Frontal cortex (tissue), 4 donors: ENCODE results near the gene GYS1. TPM values are rescaled to one million over a fixed set of nuclear protein-coding genes. Genes with fewer than 3 reads are reported as not detected.
"Not testable (repeated sequence)": the region's sequence is repeated elsewhere in the genome, so short reads cannot be mapped to it uniquely, and the experiment has no call there.

Experiments
- DNase-seq, 2 donors: peaks; one replicate each; pipeline ENCODE4 v3.0.0; 2012; ENCODE audit warnings: low spot score in 2 of 2
- FAIRE-seq: peaks from 2 replicates; lab custom pipeline; 2012; peaks lifted over from hg19 to GRCh38; lab: Jason Lieb, UNC
- small RNA-seq: library from RNA; depleted of rRNA; stranded (forward); fragments of <200 nt; gene quantifications from one replicate; pipeline ENCODE3, GENCODE V24; 2014
- total RNA-seq: library from RNA; depleted of rRNA; stranded (reverse); fragments of >200 nt; gene quantifications from one replicate; pipeline ENCODE4 v1.2.3, GENCODE V29; 2014
- donor health status: control.
- donor health status: control.
- donor health status: control.

GYS1 gene
- total RNA-seq, 1 donor from 2014 or later = 12.6 TPM

GRCh38 chr19:48919271-48919670, 73.8 kb downstream of the GYS1 start:
- DNase-seq, FAIRE-seq: not testable (repeated sequence)

GRCh38 chr19:48918801-48919247, 74.3 kb downstream of the GYS1 start:
- FAIRE-seq (no peak), DNase-seq (no peak)

Small RNA genes lying within 50 kb of the gene (small RNA-seq; reads per million reads assigned to genes)
- not detected for gene AC026803.1
- not detected for gene MIR6798

Other genes starting within 250 kb of the GYS1 start
- not detected for gene IZUMO1, start 246.4 kb downstream of the GYS1 start, total RNA-seq
- 0.82 TPM for gene FUT1, start 240.7 kb downstream of the GYS1 start, total RNA-seq
- not detected for gene FGF21, start 237.8 kb downstream of the GYS1 start, total RNA-seq
- 11.4 TPM for gene BCAT2, start 182.3 kb downstream of the GYS1 start, total RNA-seq
- 1.2 TPM for gene HSD17B14, start 156.8 kb downstream of the GYS1 start, total RNA-seq
- gene PLEKHA4, start 124.7 kb downstream of the GYS1 start, total RNA-seq = 1.6 TPM
- 23.6 TPM for gene PPP1R15A, start 120.9 kb downstream of the GYS1 start, total RNA-seq
- under 0.01 TPM for gene TULP2, start 94.6 kb downstream of the GYS1 start, total RNA-seq
- 39.5 TPM for gene NUCB1, start 93.0 kb downstream of the GYS1 start, total RNA-seq
- gene DHDH, start 59.6 kb downstream of the GYS1 start, total RNA-seq = not detected
- gene BAX, start 38.4 kb downstream of the GYS1 start, total RNA-seq = 9.4 TPM
- 713 TPM for gene FTL, start 28.0 kb downstream of the GYS1 start, total RNA-seq
- 121 TPM for gene RUVBL2, start 578 bp upstream of the GYS1 start, total RNA-seq
- gene LHB, start 23.8 kb upstream of the GYS1 start, total RNA-seq = not detected
- gene CGB3, start 31.0 kb upstream of the GYS1 start, total RNA-seq = not detected
- not detected for gene CGB2, start 38.6 kb upstream of the GYS1 start, total RNA-seq
- not detected for gene CGB1, start 43.6 kb upstream of the GYS1 start, total RNA-seq
- gene CGB5, start 50.5 kb upstream of the GYS1 start, total RNA-seq = not detected
- gene CGB8, start 55.8 kb upstream of the GYS1 start, total RNA-seq = not detected
- not detected for gene CGB7, start 64.4 kb upstream of the GYS1 start, total RNA-seq
- not detected for gene NTF4, start 71.5 kb upstream of the GYS1 start, total RNA-seq
- gene KCNA7, start 79.4 kb upstream of the GYS1 start, total RNA-seq = not detected
- 99.5 TPM for gene SNRNP70, start 92.1 kb upstream of the GYS1 start, total RNA-seq
- 31.0 TPM for gene LIN7B, start 121.1 kb upstream of the GYS1 start, total RNA-seq
- gene C19orf73, start 125.8 kb upstream of the GYS1 start, total RNA-seq = 1.2 TPM
- 47.7 TPM for gene PPFIA3, start 126.2 kb upstream of the GYS1 start, total RNA-seq
- 0.41 TPM for gene HRC, start 162.1 kb upstream of the GYS1 start, total RNA-seq
- 4.1 TPM for gene TRPM4, start 164.5 kb upstream of the GYS1 start, total RNA-seq